Fibroblast of skin of scalp (primary cell): ENCODE measurements around the gene HELZ2.

Experiments
- DNase-seq: peaks from one replicate; pipeline ENCODE4 v3.0.0-alpha.2; 2013

The HELZ2 gene

DNA sequence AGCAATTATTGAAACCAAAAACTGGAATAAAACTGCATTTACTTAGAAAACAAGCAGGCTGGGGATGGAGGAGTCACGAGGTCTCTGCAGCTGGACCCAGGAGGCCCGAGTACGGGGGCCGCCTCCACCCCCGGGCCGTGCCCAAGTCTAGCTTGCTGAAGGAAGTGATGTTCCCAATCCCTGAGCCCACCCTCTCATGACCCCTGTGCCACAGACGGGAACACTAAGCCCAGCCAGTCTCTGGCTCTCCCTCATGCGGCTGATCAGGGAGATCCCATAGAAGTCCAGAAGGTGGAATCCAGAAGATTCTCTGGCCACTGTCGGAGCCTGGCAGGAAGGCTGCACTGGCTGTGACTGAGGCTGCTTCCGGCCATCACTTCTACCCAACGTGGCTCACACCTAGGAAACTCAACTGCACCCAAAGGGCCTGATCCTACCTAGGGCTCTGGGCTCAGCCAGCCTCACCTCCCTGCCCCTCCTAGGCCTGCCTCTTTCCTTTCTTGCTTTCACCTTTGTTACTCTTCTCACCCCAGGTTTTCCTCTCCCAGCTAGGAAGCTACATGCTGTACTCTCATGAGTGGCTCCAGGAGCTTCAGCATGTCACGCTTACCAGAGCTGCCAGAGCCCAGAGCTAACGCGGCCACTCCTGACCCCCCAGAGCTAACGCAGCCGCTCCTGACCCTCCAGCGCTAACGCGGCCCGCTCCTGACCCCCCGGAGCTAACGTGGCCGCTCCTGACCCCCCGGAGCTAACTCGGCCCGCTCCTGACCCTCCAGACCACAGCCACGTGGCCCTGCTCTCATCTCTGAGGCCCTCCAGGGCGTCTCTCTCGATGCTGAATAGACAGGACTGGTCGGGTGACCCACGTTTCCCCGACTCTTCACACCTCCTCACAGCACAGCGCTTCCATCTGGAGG lies 24.7 kb upstream of the HELZ2 start:
- no peak for DNase-seq

DNA sequence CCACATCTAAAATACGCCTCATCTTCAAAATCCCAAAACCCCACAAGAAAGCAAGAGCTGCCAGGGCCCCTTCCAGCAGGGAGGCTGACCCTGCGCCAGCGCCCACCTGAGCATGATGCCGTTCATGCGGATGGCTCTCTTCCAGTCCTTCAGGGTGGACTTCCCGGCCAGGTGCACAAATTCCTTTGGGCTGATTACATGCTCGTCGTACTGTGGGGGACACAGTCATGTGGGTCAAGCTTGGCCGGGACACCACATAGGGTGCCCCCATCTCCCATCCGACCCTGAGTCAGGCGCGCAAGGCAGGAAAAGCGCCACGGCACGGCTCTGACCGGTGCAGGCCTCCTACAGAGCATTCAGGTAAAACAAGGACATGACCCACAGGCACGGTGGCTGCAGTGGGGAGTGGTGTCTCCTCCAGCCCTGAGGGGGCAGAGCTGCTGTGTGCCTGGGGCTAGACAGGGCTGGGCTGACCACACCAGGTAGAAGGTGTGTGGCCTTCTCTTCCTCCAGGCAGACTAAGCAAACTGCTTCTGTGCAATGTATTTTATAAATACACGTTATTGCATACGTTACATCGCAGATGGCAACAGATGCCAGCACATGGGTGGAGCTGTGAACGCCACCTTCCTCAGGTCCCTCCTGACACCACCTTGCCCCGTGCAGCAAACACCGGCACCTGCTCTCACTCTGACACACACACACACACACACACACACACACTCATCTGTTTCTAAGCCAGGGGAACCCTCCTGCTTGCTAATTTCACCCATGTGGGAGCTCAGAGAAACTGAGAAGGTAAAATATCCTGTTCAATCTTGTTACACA lies 23.8 kb upstream of the HELZ2 start:
- no peak for DNase-seq

DNA sequence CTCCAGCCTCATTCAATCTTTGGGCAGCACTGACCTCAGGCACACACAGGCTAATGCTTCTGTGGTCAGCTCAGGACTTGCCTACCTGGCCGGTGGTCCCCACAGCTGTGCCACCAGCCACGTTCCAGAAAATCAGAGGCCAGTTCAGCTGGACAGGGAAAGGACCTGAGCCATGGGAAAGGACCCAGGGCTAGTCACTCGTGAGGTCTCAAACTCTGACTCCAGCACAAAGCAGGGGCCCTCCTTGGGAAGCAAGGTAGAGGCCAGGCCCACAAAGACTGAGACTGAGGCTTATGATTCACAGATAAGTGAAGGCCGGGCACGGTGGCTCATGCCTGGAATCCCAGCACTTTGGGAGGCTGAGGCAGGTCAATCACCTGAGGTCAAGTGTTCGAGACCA lies 22.4 kb upstream of the HELZ2 start:
- no peak for DNase-seq

DNA sequence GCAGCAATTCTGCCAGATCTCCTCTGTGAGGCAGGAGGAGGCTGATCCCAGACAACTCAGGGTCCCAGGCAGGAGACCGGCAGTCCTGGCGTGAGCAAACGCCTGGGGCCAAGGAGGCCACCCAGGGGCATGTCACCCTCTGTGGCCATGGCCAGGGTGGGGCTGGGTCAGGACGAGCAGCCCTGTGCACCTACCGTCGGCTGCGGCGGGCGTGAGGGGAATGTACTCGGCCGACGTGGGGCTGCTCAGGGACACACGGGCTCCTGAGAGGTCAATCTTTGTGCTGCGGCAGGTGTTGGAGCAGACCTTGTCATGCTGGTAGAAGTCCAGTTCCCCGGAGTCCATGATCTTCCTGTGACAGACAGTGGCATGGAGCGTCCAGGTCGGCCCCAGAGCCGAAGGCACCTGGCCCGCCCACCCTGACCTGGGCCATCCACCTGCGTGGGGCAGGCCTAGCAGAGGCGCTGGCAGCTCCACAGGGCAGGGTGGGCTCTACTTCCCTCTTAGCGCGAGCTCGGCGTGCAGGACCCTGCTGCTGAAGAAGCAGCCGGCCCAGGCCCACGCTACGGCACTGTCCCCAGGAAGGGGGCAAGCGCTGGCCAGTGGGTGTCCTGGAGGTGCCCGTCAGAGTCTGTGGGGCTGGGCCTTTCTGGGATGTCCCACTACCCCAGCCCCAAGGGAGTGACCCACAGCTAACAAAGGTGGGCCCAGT lies 21.5 kb upstream of the HELZ2 start:
- DNase-seq, result no peak

DNA sequence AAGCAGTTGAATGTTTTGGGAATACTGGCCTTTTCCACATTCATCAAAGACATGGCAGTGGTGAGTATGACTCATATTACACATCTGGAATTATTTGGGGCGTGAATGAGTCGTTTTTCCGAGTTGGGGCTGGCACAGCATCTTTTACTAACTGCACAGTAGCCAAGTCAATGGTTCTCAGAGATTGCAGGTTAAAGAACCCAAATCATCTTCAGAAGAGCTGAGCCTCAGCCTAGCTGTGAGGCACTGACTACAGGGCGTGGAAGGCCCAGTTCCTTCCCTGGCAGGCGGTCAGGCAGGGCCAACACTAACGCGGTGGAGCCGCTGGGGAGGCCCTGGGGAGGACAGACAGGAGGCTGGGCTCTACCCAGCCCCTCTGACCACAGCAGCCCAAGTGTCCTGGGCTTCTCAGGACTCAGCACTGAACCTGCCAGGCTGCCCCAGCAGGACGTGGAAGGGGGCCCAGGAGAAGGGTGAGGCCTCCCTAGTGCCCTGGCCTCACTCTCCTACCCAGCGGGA lies 20.1 kb upstream of the HELZ2 start:
- peak; percentile 52 for DNase-seq

DNA sequence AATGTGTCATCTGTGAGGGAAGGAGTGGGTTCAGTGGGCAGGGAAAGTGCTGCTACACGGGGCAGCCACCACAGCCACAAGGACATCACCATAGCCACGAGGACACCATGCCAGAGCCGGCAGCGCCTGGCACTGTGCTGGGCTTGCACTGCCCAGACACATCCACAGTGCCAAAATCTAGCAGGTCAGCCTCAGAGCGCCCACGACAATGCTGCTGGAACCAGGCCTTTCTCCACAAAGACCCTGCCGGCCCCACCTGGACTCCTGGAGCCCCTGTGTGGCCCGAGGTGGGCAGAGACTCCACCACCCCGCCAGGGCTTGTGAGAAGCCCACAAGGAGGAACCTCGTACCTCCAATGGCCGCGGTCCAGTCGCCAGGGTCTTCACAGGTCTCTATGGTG lies 18.6 kb upstream of the HELZ2 start:
- DNase-seq, result no peak

DNA sequence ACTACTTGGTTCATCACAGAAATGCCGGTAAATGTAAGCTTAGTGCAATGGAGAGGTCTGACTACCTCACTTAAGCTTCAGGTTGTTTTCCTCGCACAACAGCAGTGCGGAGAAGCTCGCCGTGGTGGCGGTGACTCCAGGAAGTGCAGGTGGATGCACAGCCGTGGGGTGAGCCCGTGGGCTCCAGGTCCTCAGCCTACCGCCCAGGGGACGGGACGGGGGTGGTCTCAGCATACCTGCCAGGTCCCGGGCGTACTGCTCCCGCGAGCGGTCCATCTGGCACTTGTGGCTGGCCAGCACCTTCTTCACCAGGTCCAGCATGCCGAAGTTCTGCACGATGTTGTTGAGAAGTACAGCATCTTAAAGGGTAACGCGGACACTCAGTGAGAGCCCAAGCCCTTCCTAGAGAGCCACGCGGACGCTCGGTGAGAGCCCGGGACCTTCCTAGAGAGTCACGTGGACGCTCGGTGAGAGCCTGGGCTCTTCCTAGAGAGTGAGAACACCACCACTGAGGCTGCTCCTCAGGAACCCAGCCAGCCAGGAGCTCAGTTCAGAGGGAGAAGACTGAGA lies 17.8 kb upstream of the HELZ2 start:
- DNase-seq, result no peak

DNA sequence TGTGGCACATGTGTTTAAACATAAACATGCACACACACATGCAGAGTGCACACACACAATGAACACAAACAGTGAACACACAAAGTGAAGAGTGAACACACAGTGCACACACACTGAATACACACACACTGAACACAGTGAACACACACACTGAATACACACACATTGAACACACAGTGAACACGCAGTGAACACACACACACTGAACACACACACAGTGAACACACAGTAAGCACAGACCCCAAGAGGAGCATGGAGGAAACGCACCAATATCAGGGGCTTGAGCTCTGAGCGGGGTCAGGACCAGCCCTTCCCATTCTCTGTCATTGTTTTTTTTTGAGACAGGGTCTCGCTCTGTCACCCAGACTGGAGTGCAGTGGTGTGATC lies 17.1 kb upstream of the HELZ2 start:
- no peak for DNase-seq

DNA sequence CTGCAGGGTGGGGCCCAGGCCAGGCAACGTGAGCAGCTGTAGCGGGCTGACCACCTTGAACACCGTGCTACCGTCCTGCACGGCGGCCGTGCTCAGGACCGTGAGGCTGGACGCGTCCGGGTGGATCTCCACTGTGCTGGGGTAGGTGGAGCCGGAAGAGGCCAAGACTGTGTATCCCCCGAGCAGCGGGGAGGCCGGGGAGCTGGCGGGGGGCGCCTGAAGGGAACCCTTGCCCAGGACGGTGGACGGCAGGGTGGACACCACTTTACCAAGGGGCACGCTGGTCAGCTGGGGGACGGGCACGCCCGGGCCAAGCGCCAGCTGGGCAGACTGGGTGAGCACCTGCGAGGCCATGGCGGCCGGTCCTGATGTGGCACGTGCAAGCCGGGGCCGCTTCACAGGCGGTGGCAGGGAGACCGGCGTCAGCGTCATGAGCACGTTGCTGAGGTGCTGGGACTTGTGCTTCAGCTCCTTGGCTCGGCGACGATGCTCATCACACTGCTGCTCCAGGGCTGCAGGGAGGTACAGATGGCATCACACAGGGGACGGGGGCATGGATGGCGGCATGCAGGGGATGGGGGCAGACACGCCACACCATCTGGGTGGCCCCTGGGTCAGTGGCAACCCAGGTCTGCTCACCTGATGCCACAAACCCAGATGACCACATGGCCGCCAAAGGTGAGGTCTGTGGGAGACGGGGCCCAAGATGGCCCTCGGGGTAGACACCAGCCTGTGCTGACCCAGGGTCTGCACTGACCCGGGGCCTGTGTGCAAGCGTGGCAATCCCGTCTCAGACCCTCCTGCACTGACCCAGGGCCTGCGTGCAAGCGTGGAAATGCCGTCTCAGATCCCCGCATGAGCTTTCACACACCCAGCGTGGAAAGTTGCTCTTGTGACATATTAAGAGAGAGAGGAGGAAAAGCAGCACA lies 16.4 kb upstream of the HELZ2 start:
- DNase-seq, result no peak

DNA sequence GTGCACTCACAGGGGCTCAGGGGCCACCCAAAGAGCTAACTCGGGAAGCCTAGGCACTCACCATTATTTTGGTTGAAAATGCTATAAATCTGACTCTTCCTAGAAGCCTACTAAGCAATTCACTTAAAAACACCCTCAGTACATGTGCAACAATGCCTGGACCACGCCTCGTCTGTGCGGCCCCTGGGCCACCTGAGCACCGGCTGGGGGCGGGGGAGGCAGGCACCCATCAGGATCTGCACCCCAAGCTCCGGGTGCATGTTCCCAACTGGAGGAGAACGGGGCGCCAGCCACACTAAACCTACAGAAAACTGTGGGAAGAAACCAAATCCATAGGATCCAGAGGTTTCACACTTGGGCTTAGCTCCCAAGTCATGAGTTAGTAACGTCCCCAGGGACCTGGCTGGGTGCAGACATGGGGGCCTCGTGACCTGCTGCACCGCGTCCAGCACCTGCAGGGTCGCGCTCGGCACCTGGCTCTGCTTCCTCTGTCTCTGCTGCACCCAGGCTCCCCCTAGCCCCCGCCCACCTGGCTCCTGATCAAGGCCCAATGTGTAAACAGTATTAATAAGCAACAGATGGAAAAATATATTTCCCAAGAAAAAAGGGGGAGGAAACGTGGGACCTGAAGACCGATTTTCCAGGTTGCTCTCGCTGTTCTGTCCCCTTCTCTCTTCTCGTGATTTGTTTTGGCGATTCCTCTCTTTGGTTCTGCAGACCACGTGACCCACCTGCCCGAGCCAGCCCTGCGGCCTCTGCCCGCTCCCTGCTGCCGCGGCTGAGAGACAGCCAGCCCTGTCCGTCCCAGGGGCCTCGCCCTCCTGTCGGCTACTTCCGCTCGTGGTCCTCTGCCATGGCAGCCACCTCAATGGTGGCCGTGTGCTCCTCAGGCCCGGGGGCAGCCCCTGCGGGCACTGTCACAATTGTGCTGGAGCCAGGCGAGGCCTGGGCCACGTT lies 15.5 kb upstream of the HELZ2 start:
- DNase-seq, result no peak

DNA sequence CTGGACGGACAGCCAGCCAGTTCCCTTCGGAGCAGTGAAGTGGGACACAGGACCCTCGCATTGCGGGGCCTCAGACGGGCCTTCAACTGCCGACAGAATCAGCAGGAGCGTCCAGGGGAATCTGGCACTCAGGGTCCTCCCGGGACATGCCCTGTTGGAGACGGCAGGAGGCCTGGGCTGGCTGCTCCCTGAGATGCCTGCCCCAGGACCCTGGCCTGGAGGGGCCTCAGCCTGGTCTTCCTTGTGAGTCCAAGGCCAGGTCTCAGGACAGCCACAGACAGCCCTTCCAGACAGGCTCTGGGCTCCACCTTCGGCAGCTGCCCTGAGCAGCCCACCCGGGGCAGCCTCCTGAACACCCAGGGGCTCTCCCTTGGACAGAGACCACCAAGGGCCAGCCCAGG lies 14.6 kb upstream of the HELZ2 start:
- no peak for DNase-seq

DNA sequence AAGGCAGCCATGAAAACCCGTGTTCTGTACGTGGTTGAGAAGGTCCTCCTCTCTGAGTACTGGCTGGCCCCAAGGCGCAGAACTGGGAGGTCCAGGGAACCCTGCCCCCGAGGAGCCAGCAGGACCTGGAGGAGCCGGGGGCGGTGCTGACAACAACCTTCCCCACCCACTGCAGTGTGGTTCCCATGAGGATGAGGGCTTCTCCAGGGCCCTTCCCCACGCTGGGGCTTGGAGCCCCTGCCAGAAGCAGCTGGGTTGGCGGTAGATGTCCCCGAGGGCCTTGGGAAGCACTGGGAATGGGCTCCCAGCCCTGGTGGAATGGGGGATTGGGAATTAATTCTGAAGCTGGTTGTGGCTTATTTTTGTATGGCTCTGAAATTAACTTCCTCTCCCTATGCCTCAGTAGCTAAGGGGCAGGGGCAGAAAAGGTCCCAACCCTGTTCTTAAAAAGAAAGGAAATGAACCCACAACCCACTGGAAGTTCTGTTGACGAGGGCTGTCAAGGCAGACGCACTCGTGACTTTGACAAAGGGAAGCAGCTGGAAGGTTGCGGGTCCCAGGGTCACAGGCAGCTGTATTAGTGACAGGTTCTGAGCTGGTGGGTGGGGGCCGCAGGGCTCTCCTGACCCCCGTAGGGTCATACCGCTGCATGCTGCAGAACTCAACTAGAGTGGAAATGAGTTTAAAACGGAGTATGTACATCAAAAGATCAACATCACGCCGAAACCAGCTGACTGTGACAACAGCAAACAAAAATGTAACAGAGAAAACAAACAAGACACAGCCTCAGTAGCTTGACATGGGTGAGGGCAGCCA lies 13.9 kb upstream of the HELZ2 start:
- no peak for DNase-seq

DNA sequence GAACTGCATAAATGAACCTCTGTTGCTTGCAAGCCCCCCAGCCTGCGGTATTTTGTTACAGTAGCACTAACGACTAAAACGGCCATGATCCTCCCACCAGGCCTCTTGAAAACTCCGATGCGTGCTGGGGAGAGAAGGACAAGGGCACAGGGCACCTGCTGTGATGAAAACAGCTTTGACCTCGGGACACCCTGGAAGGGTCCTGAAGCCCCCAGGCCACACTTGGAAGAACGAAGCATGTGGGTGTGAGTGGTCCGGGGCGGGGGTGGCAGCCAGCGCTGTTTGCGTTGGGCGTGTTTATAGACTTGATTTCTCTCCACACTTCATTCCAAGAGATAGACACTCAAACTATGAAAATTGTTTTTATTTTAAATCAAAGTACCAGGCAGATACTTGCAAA lies 13.2 kb upstream of the HELZ2 start:
- DNase-seq, result no peak

DNA sequence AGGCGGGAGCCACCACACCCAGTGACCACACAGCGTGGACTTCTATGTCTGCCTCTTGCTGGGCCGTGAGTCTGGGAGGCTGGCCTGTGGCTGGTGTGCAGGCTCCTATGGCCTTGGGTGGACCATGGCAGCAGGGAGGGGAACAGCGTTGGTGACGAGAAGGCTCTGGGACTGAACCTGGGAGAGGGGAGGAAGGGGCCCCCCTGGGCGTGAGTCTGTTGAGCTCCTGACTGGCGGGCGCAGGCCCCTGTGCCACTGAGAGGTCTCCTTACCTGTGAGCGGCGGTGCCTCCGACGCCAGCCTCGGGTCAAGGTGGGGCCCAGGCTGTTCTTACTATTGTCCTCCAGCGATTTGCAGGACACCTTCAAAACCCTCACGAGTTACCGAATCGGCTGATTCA lies 12.8 kb upstream of the HELZ2 start:
- DNase-seq, result no peak

DNA sequence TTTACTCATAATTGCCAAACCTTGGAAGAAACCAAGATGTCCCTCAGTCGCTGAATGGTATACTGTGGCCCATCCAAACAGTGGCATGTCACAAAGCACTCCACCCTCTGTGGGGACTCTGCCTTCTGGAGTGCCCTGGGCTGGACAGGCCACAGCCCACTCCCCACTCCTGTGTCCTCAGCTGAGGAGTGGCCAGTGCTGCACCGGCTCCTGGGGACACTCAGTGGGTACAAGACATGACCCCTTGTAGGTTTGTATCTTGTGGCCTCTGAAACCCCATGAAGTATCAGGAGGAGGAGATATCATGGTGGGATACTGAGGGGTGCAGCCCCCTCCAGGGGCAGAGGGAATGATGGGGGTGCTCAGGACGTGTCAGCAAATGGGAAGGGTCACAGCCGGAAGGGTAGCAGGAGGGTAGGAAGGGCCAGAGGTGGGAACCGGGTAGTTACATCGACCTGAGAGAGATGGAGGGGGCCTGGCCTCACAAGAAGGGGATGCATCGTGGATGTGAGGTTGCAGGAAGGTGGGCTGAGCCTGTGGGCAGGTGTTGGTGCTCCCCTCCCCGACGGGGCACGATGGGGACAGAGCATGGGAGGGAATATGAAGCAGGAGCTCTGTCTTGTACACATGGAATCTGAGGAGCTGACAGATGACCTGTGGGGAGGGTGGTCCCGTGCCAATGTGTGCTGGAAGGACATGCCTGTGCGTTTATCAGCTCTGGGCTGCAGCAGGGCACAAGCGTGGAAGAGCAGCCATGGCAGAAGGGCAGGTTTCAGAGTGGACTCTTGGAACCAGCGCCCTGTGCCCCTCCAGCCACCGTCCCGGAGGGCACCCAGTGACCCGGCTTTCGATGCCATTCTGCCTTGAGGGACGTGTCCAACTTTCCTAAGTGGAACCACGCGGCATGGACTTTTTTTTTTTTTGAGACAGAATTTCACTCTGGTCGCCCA lies 11.9 kb upstream of the HELZ2 start:
- DNase-seq, result no peak

DNA sequence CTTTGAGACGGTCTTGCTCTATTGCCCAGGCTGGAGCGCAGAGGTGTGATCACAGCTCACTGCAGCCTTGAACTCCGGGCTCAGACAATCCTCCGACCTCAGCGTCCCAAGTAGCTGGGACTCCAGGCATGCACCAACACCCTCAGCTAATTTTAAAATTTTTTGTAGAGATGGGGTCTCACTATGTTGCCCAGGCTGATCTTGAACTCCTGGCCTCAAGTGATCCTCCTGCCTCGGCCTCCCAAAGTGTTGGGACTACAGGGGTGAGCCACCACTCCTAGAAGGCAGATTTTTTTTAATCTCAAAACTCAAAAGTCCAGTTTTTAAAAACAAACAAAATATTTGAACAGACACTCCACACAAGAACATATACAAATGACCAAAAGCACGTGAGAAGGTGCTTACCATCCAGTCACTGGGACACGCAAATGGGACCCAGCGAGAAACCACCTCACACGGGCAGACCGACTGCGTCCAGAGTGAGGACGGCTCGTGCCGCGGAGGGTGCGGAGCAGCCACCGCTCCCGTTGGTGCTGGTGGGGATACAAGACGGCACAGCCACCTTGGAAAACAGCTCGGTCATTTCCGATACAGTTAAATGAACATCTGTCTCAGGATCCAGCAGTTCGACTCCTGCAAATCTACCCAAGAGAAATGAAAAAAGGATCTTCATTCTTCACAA lies 8.5 kb upstream of the HELZ2 start:
- no peak for DNase-seq

DNA sequence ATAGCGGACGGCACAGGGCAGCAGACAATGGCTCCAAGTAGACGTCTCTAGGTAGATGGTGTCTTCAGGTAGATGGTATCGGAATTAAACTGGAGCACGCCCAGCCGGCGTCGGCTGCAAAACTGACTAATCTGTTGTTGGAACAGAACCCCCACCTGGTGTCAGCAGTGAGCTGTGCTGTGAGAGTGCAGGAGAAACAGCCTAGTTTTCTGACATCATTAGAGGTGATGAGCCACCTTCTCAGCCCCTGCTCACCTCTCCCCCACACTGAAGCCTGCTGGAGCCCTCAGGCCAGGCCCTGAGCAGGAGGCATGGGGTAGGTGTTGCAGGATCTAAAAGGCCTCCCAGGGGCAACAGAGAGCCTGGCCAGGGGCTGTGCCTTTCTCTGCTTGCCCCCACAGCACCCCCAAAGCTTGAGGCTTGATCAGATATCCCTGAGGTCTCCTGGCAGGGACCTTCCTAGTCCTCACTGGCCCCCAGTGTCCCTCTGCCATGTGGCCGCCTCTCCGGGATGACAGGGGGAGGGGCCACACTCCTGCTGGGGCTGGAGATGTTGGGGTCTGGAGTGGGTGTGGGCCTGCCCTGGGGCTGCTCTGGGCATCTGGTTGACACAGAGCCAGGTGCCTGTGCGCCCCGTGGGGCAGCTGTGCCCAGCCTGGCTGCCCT lies 6.9 kb upstream of the HELZ2 start:
- peak; percentile 33 for DNase-seq
